H1 (cell line): ENCODE results near the gene DPP8. TPM values are rescaled to one million over a fixed set of nuclear protein-coding genes. Genes with fewer than 3 reads are reported as not detected.

Source experiments
- polyA plus RNA-seq, 7 experiments: library from polyadenylated mRNA; depleted of rRNA in 3 of 7; stranded (reverse) in 5 of 7; unstranded in 2 of 7; fragments of >200 nt in 5 of 7; fragments of 200-250 nt in 2 of 7; gene quantifications; 1 replicate in 5 of 7; 2 replicates in 1 of 7; 4 replicates in 1 of 7; pipeline versions ENCODE4 v1.2.1 to v1.2.3, GENCODE V29; 2011 to 2013; ENCODE audit warnings: missing spikeins in 2 of 7, mixed read lengths in 2 of 7
- small RNA-seq: library from polyadenylated mRNA; stranded (forward); fragments of <200 nt; extraction: miRNeasy Mini kit (QIAGEN cat#:217004); gene quantifications from one replicate; pipeline ENCODE3, GENCODE V24; 2013; ENCODE audit not compliant: insufficient read depth
- total RNA-seq: library from RNA; stranded (reverse); fragmentation: NEBNext Ultra II Directional; extraction: Animal tissue kit (Norgen Biotek cat#: 25700); gene quantifications from 2 replicates; pipeline ENCODE4 v1.2.1, GENCODE V29; 2021

DPP8 gene
- total and polyA plus RNA-seq, 2 of the 8 experiments (the other 6 are each of a cell fraction or from before 2014, with no cell fraction given): 9.9 to 26.0 TPM

Small RNA genes within 50 kb of the gene (small RNA-seq; reads per million reads assigned to genes)
- gene AC105129.1 (not detected), gene RF00019 (not detected), gene RNU6-19P (not detected)

Other genes with a start within 250 kb of the DPP8 start
- gene PARP16, start 230.8 kb downstream of the DPP8 start, total RNA-seq: 3.7 and 5.0 TPM in 2 replicates
- gene PARP16, start 230.8 kb downstream of the DPP8 start, polyA plus RNA-seq (2011; rRNA removed): 3.7 and 3.8 TPM in 2 replicates
- not detected in 2 replicates for gene RNU5A-1, start 221.6 kb downstream of the DPP8 start, total RNA-seq
- not detected in 2 replicates for gene RNU5A-1, start 221.6 kb downstream of the DPP8 start, polyA plus RNA-seq (2011; rRNA removed)
- gene RNU5B-1, start 213.0 kb downstream of the DPP8 start, total RNA-seq: not detected in 2 replicates
- gene RNU5B-1, start 213.0 kb downstream of the DPP8 start, polyA plus RNA-seq (2011; rRNA removed): not detected in 2 replicates
- 45.7 and 45.9 TPM in 2 replicates for gene IGDCC3, start 139.7 kb downstream of the DPP8 start, total RNA-seq
- 26.8 and 42.3 TPM in 2 replicates for gene IGDCC3, start 139.7 kb downstream of the DPP8 start, polyA plus RNA-seq (2011; rRNA removed)
- gene IGDCC4, start 94.7 kb downstream of the DPP8 start, total RNA-seq: 7.7 and 7.8 TPM in 2 replicates
- 10.3 and 12.7 TPM in 2 replicates for gene IGDCC4, start 94.7 kb downstream of the DPP8 start, polyA plus RNA-seq (2011; rRNA removed)
- gene HACD3, start 12.8 kb upstream of the DPP8 start, total RNA-seq: 118 and 120 TPM in 2 replicates
- 53.5 and 78.8 TPM in 2 replicates for gene HACD3, start 12.8 kb upstream of the DPP8 start, polyA plus RNA-seq (2011; rRNA removed)
- 32.4 and 33.7 TPM in 2 replicates for gene INTS14, start 93.4 kb upstream of the DPP8 start, total RNA-seq
- 33.1 and 42.4 TPM in 2 replicates for gene INTS14, start 93.4 kb upstream of the DPP8 start, polyA plus RNA-seq (2011; rRNA removed)
- 5.5 and 6.6 TPM in 2 replicates for gene SLC24A1, start 104.2 kb upstream of the DPP8 start, total RNA-seq
- 4.9 and 7.5 TPM in 2 replicates for gene SLC24A1, start 104.2 kb upstream of the DPP8 start, polyA plus RNA-seq (2011; rRNA removed)